GM10248 (cell line): ENCODE measurements around the gene ARFGAP3.
A peak's percentile ranks its signal among the peaks of the same experiment; 100 is the strongest.

Source experiments
- CTCF ChIA-PET: fragments of 300-600 bp; sonication (Branson Sonifier 250); formaldehyde crosslinking; extraction: SDS; loops from one replicate; lab custom pipeline; 2021; ENCODE audit warnings: antibody characterized with exemption; lab: Yijun Ruan, JAX
- POLR2A ChIA-PET: fragments of 350-650 bp; sonication (Branson Sonifier 250); formaldehyde crosslinking; extraction: SDS; loops from one replicate; lab custom pipeline; 2020; ENCODE audit warnings: antibody characterized with exemption; lab: Yijun Ruan, JAX
- DNase-seq: peaks from one replicate; pipeline ENCODE4 v3.0.0; 2012; ENCODE audit errors: extremely low spot score
- TF ChIP-seq, protein P1 (sequence below): IDR thresholded peaks from 2 replicates; pipeline ENCODE4 v1.5.1; 2012; ENCODE audit warnings: mild to moderate bottlenecking, low read depth; ENCODE audit errors: extremely low read depth, missing control alignments, control extremely low read depth

Gene ARFGAP3, protein sequence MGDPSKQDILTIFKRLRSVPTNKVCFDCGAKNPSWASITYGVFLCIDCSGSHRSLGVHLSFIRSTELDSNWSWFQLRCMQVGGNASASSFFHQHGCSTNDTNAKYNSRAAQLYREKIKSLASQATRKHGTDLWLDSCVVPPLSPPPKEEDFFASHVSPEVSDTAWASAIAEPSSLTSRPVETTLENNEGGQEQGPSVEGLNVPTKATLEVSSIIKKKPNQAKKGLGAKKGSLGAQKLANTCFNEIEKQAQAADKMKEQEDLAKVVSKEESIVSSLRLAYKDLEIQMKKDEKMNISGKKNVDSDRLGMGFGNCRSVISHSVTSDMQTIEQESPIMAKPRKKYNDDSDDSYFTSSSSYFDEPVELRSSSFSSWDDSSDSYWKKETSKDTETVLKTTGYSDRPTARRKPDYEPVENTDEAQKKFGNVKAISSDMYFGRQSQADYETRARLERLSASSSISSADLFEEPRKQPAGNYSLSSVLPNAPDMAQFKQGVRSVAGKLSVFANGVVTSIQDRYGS

DNA sequence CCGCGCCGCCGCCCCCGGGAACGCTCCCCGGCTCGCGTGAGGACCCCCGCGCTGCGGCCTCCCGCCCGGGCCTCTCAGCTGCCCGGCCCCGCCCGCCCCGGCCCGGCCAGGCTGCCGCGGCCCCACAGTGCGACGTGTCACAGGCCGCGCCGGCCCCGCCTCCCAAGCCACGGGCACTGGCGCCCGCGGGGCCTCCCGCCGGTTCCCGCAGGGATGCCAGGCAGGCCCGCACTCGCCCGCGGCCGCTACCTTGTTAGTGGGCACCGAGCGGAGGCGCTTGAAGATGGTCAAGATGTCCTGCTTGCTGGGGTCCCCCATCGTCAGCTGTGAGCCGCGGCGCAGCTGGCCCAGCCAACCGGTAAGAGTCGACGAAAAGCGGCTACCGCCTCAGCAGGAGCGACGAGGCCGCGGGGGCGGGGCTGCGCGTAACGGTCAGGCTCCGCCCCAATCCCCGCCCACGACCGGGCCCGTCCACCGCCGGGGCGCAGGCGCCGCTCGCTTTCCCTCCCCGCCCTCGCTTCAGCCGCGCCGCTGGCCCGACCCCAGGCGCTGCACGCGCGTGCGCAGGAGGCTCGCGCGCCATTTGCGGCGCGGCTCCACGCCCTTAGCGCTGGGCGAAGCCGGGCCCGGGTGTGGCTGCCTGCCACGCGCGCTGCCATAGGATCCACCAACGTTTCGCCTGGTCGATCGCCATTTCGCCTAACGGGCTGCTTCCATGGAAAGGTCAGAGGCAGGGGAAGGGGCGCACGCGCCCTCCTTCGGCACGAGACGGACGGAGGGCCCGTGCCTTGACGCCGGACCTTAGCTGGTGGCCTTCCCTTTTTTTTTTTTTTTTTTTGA, at the start of gene ARFGAP3:
Gene ARFGAP3, minus strand, starts transcription at position 409 of the 840 bp plus-strand sequence. Its CDS starts 91 bp downstream, at position 318.
- DNase-seq = peak; percentile 100
- CTCF ChIA-PET = interaction anchor here (1.3 to 5.4 kb wide), 4 partner anchors 10 to 236 kb away, joined by 4 to 54 read pairs (median 4); no protein-coding TSS in a partner anchor
- POLR2A ChIA-PET = interaction anchor here (0.8 to 1.5 kb wide), 5 partner anchors 15 to 242 kb away, joined by 3 to 10 read pairs (median 4); no protein-coding TSS in a partner anchor
- TF ChIP-seq, protein P1, sequence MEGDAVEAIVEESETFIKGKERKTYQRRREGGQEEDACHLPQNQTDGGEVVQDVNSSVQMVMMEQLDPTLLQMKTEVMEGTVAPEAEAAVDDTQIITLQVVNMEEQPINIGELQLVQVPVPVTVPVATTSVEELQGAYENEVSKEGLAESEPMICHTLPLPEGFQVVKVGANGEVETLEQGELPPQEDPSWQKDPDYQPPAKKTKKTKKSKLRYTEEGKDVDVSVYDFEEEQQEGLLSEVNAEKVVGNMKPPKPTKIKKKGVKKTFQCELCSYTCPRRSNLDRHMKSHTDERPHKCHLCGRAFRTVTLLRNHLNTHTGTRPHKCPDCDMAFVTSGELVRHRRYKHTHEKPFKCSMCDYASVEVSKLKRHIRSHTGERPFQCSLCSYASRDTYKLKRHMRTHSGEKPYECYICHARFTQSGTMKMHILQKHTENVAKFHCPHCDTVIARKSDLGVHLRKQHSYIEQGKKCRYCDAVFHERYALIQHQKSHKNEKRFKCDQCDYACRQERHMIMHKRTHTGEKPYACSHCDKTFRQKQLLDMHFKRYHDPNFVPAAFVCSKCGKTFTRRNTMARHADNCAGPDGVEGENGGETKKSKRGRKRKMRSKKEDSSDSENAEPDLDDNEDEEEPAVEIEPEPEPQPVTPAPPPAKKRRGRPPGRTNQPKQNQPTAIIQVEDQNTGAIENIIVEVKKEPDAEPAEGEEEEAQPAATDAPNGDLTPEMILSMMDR = no peak

DNA sequence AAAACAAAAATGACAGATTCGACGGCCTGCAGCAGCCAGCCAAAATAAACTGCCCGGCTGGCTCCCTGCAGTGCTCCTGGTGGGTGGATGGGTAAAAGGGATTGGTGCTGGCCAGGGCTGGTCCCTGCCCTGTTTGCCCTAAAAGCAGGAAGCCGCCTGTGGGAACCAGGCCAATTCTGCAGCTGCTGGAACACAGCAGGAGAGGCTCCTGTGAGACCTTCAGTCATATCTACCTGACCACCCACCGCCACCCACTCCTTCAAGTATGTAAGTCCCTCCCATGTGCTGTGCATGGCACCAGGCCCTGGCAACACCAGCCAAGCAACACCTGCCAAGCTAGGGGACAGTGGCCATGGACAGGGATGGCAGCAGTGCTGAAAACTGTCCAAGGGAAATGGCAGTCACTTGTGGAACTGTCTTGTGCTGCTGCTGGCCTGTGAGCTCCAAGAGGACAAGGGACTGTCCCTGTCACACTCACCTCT, 48.7 kb upstream of the ARFGAP3 start:
- CTCF ChIA-PET = interaction anchor here (1.8 to 11.5 kb wide), 3 partner anchors 10 to 38 kb away, joined by 7 to 84 read pairs (median 9); no protein-coding TSS in a partner anchor
- TF ChIP-seq, protein P1 = no peak
- DNase-seq = no peak
- POLR2A ChIA-PET = no interaction called here

DNA sequence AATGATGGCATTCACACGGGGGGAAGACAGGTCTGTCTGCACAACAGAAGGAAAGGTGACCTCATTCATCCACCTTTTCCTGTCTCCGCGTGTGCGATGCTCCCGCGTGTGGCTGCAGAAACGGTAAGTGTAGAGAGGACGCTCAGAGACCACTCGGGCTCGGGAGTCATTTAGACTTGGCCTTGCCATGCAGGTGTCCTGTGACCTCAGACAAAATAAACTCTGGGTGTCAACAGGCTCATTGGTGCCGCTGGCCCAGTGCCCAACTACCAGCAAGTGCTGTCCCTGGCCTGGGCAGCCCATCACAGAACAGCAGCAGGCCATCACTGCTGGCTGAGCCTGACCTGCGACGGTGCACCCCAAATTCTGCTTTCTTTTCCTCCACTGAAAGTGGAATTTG, 48.1 kb upstream of the ARFGAP3 start:
- ChIA-PET CTCF (interaction anchor here (1.4 to 11.5 kb wide), 5 partner anchors 10 to 283 kb away, joined by 3 to 84 read pairs (median 7); no protein-coding TSS in a partner anchor), POLR2A (no interaction called here)
- TF ChIP-seq, protein P1 = no peak
- DNase-seq = no peak

DNA sequence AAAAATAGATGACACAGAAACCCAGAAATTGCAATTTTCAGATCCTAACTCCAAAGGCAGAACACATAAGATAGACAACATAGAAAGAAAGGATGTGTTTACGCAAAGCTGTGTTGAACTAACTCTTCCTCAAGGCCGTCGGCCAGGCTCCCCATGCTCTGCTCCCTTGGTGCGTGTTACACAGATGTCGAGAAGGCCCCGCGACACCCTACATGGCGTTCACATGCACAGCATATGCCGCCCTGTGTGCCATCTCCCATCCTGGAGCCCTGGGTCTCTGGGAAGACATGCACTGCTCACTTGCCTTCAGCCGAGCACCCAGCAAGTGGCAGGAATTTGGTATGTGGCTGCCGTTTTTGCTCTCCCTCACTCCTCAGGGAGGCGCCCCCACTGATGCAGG, 47.0 kb upstream of the ARFGAP3 start:
- DNase-seq = no peak
- CTCF ChIA-PET = interaction anchor here (1.4 to 11.5 kb wide), 6 partner anchors 10 to 282 kb away, joined by 3 to 84 read pairs (median 8); no protein-coding TSS in a partner anchor
- TF ChIP-seq, protein P1 = no peak
- POLR2A ChIA-PET = no interaction called here

DNA sequence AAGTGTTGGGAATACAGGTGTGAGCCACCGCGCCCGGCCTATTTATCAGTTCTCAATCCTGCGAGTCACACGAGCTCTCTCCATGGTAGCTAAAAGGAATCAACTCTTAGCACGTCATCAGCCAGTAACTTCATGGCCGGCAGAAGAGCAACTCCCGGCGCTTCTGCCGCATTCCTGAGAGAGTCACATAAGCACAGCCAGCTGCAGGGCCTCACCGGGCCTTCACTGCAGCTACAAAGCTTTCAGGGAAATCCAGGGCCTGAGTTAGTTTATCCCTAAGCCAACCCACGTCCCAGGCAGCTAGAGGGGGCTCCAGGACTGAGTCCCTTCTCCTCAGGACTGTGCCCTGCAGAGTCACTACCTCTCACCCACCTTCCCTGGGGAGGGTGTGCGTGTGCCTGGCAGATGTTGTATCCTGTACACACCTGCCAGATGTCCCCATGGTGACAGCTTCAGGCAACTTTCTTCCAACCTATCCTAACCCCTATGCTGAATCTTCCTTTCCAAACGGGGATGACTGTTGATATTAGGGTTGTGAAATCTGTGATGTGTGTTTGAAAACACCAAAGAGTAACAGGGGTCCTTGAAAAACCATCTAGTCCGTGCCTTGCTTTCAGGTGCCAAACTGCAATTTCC, 45.9 kb upstream of the ARFGAP3 start:
- CTCF ChIA-PET = interaction anchor here (1.0 to 11.5 kb wide), 6 partner anchors 9 to 42 kb away, joined by 3 to 84 read pairs (median 4); no protein-coding TSS in a partner anchor
- no peak for DNase-seq
- POLR2A ChIA-PET = no interaction called here

More for the DNA sequence above, 45.9 kb upstream of the ARFGAP3 start:
- TF ChIP-seq, protein P1 = no peak
